NOMO-1 treated with DMSO at 0.1 percent for 48 hours (cell line): ENCODE data around the gene AFAP1.
"Not testable (repeated sequence)": the region's sequence is repeated elsewhere in the genome, so short reads cannot be mapped to it uniquely, and the experiment has no call there.

Experiments
- DNase-seq: peaks from one replicate; lab custom pipeline; 2025; ENCODE audit not compliant: unreplicated experiment; lab: John Stamatoyannopoulos, UW

The AFAP1 gene

DNA sequence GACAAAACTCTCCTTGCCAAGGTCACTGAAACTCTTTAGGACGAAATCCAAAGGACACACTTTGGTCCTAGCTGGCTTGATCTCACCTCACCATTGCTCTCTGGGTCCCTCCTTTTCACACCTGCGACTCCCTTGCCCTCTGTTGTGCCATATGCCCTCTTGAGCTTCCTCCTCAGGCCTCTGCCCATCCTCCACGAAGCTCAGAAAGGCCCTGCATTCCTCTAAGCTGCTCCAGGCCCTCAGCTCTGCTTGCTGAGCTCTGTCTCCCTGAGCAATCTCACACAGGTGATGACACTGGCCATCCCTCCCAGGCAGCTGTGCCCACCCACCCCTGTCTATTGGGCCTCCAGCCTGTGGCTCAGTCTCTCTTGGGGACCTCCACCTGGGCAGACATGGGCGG, 10.1 kb upstream of the AFAP1 start:
- DNase-seq: no peak

DNA sequence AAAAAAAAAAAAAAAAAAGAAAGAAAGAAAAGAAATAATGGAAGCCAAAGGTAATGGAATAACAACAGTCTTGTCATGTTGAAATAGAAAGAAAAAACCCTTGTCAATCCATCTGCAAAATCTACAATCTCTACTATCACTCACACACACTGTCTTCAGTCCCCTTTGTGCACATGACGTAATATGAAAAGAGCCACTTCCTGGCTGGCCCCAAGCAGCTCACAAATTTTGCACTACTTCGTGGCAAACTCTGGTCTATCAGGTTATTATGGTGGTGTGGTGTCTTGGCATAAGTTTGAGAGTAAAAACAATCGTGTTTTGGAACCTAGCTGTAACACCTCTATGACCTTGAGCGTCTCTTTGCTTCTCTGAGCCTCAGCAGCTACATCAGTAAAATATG, 8.3 kb upstream of the AFAP1 start:
- no peak for DNase-seq

DNA sequence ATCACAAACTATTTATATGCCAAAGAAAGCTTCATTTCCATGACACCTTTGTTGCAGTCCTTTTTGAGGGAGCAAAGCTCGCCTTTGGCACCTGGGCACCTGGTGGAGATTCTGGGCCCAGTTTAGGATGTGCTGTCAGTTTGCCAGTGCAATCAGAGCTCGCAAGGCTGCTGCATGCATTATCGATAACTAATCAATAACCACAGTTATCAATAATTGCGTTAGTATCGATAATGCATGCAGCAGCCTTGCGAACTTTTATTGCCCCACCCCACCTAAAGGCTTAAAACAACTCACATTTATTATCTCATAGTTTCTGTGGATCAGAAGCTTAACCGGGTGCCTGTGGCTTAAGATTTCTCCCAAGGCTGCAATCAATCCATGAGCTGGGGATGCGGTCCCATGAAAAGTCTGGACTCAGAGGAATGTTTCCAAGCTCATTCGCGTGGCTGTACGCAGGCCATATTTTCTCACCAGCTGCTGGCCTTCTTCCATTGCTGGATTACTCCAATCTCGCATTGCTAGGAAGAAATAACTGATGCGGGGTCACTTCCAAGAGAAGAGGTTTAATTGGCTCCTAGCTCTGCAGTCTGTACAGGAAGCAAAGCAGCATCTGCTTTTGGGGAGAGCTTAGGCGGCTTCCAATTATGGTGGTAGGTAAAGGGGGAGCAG, 6.2 kb upstream of the AFAP1 start:
- no peak for DNase-seq

DNA sequence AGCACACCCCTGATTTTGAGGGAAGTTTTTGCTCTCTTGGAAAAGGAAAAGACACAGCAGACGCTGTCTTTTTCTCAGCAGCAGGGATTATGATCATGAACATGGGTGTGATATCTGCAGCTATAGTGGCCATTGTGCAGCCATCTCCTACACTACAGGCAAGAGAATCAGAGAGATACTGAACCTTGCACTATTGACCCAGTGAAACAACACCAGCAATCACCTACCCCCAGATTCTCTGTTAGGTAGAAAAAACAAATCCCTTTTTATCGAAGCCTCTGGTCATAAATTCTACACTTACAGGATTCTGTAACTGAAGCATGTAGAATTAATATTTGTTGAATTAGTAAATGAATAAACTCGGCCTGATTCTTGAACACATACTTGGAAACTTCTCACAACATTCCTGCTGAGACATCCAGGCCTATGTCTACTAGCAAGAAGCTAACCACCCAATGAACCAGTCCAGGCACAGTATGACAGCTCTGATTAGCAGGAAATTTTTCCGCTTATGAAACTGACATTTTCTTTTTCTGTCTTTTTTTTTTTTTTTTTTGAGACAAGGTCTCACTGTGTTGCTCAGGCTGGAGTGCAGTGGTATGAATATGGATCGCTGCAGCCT, 5.0 kb upstream of the AFAP1 start:
- DNase-seq: no peak

DNA sequence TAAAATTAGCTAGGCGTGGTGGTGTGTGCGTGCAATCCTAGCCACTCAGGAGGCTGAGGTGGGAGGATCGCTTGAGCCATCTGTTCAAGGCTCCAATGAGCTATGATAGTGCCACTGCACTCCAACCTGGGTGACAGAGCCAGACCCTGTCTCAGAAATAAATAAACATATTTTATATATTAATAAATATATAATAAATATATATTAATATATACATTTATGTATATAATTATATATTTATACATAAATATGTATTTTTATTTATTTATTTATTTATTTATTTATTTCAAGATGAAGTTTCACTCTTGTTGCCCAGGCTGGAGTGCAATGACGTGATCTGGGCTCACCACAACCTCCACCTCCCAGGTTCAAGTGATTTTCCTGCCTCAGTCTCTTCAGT, 4.0 kb upstream of the AFAP1 start:
- not testable (repeated sequence) for DNase-seq

DNA sequence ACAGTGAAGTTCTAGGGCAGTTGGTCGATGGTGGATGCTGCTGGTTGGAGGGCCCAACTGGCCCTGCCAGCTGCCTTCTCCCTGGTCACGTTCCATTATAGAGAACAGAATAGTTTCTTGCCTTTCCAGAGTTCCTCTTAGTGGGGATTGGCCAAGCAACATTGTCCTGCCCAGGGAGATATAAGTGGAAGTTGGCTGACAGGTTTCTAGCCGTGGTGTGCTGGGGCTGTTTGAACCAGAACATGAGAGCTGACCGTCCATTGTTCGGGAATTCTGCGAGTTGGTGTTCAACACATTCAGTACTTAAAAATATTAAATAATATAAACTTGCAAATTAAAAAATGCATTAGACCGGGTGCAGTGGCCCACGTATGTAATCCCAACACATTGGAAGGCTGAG, 3.5 kb upstream of the AFAP1 start:
- no peak for DNase-seq

DNA sequence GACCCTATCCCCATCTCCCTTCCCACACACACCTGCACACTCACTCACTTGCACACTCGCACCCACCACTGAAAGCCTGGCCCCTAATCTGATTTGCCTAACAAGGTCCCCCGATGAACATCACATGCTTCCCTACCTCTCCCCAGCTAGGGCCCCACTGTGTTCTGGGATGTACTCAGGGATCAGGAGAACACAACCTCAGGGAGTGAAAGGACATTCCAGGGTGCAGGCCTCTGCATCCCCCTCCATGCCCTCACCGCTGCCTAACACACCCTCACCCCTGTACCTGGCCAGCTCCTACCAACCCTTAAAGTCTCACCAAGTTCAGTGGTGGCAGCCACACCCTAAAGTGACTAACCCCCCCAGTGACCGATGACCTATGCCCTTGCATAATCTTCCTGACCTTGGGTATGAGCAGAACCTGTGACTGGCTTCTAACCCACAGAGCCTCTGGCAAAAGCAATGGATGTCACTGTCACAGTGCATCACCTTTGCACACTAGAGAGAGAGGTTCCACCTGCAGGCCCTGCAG, 2.4 kb upstream of the AFAP1 start:
- DNase-seq: no peak

- DNase-seq: no peak
Measured at GRCh38 chr4:7941111-7941964, 1.7 kb upstream of the AFAP1 start.

DNA sequence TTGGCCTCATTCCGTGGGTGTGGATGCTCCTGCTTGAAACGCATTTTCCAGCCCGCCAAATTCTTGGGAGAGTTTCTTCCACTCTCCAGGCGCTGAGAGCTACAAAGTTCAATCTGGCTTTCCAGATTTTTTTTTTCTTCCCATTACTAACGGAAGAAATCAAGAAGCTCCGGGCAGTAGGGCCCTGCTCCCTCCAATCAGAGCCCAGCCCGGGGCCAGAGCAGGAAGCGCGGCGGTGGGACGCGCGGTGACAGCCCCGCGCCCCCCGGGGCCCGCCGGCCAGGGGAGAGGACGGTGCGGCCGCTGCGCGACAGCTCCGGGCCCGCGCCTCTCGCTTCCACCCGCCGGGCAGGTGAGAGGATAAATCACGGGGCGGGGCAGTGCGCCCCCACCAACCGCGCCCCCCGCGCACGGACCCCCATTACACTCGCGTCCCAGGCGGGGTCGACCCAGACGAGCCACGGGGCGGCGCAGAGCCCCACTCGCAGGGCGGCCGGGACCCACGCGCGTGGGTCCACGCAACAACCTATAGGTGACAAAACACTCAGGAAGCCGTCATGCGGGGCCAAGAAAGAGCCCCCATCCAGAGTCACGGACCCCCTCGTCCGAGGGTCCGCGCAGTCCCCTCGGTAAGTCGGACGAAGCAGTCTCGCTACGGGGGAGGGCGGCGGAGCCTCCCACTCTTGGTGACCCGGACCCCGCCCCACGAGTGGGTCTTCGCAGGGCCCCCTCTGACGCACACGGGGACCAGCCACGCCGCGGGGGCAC, 868 bp downstream of the AFAP1 start:
- DNase-seq: no peak

GRCh38 chr4:7938266-7938608, 1.4 kb downstream of the AFAP1 start:
- no peak for DNase-seq

DNA sequence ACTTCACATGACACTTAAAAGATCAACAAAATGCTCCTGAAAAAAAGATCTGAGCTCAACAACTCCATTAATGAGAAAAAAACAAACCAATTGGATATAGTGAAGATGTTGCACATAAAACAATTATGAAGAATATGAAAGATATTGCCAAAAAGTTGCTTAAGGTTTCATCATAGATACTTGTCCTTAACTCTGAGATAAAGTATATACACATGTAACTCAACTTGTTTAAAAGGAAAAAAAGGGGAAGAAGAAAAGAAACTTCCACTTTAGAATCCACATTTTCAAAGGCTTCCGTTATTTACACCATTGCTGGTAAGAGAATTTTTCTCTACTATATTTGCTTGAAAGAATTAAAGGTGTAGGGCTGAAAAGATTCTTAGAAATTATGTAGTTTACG, 2.7 kb downstream of the AFAP1 start:
- DNase-seq: peak; percentile 3

DNA sequence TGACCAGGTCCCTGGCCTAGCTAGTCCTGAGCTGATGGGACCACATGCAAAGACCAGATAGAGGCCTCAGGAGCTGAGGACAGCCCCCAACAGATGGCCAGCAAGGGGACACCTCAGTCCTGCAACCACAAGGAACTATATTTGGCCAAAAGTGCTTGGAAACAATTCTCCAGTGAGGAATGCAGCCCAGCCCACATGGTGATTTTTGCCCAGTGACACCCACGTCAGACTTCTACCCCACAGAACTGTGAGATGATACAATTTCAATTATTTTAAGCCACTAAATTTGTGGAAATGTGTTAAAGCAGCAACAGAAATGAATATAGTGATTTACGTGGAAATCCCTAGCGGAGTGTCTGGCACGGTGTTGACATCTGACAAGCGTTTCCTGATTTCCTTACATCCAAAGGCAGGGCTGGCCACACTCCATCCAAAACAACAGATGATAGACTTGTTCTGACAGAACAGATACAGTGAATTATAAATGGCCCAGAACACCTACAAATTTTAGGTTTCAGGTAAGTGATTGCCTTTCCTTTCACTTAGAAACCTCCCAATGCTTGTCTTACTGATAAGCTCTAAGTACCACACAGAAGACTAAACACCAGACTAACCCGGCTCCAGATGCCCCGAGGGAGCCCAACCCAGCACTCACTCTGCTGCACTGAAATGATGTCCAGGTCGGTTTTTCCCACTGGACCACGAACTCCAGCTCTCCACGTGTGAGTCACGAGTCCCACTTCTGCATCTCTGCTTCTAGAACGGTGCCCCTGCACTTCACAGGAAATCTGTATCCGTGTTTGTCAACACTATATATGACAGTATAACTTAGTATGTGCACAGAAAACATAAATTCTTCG, 5.8 kb downstream of the AFAP1 start:
- DNase-seq: no peak

DNA sequence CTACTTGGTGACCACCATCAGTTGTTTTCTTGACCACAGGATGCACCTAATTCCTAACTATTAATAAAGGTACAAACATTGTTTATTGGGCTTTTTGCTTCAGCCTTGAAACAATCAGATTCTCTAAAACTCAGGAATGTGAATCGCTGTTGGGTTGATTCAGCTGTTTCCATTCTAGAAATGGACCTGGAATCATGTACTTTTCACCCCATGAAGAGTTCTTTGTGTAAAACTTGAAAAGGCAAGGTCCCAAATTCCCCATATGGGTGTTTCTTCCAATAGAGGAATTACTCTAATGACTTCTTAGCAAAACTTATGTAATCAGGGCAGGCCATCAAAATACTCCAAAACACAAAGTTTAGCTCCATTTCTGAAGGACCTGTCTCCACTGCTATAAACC, 7.4 kb downstream of the AFAP1 start:
- DNase-seq: no peak

- no peak for DNase-seq
Measured at GRCh38 chr4:7929118-7929951, 10.3 kb downstream of the AFAP1 start.

GRCh38 chr4:7928711-7929110, 10.9 kb downstream of the AFAP1 start:
- DNase-seq: no peak

- no peak for DNase-seq
Measured at GRCh38 chr4:7926822-7927221, 12.8 kb downstream of the AFAP1 start.

GRCh38 chr4:7924570-7924969, 15.1 kb downstream of the AFAP1 start:
- no peak for DNase-seq

- no peak for DNase-seq
Measured at GRCh38 chr4:7924163-7924562, 15.5 kb downstream of the AFAP1 start.

DNA sequence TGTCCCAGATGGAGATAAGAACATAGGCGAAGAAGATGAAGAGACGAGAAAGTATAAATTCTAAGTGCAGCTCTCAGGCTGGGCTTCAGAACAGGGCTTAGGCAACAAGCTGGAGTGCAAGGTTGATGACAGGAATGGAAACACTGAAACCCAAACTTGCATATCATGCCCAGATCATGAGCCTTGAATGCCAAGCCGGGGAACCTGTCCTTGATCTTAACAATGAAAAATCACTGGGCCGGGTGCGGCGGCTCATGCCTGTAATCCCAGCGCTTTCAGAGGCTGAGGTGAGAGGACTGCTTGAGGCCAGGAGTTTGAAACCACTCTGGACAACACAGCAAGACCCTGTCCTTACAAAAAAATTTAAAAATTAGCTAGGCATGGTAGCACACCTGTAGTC, 17.2 kb downstream of the AFAP1 start:
- no peak for DNase-seq
